Right renal cortex interstitium (tissue), 3 donors: ENCODE data around the gene OBP2B. TPM values are rescaled to one million over a fixed set of nuclear protein-coding genes. Genes with fewer than 3 reads are reported as not detected.

ENCODE experiments used
- DNase-seq, 3 donors: peaks; one replicate each; pipeline ENCODE4 v3.0.0-alpha.2; 2013; ENCODE audit warnings: low read depth in 3 of 3, low spot score in 2 of 3
- polyA plus RNA-seq, 3 donors: library from polyadenylated mRNA; unstranded; fragments of 120-200 nt; gene quantifications; one replicate each; pipeline ENCODE4 v1.2.1, GENCODE V29; 2013; ENCODE audit not compliant: insufficient read length in 3 of 3

The OBP2B gene
- polyA plus RNA-seq, 3 donors, result 0.64 TPM; not detected in 2

GRCh38 chr9:133202688-133203453 is 6.2 kb downstream of the OBP2B start:
- DNase-seq, result no peak

DNA sequence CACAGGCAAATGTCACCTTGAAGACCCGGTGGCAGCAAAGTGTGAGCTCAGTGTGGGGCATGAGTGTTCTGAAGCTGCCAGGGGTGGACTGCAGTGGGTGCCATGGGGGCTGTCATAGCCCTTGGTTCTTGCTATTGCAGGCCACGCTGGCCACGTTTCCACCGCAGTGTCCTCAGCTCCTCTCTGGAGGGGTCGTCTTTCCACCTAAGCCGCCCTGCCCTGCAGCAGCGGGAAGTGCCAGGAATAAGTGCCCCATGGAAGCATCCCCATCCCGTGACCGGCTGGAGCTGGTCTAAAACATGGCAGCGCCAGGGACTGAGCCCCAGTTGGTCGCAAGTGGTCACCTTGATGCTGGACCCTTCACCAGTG is 6.9 kb downstream of the OBP2B start:
- no peak for DNase-seq

GRCh38 chr9:133201424-133202144 is 7.5 kb downstream of the OBP2B start:
- DNase-seq, result no peak

GRCh38 chr9:133200631-133201030 is 8.4 kb downstream of the OBP2B start:
- DNase-seq, result no peak

DNA sequence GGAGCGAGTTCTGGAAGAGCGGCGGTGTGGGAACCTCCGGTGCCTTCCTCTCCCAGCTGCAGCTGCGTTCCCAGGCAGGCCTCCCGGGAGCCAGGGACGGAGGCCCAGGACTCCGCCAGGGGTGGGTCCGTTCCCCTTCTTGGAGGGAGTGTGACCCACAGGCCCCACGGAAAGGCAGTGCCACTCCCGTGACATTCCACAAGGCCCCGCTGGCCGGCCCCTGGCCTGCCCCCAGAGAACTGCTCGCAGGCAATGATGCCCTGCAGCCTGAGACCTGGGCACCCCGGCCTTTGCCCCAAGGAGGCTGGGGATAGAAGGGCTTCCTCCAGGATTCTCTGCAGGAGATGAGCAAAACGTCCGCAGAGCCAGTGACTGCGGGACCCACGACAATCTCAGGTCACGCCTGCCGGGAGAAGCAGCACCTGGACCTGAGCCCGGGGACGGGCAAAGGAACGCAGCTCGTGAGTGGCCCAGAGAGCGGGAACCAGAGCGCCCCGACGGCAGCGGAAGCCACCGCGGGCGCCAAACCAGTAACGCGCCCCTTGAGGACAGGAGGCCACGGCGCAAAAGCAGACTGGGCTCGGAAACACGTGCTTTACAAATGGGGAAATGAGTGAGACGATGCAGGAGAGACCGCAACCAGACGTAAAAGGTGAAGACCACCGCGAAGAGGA is 9.3 kb downstream of the OBP2B start:
- DNase-seq, result peak in 1 of 3 donors; percentile 8

GRCh38 chr9:133195029-133195428 is 14.0 kb downstream of the OBP2B start:
- DNase-seq, result no peak

DNA sequence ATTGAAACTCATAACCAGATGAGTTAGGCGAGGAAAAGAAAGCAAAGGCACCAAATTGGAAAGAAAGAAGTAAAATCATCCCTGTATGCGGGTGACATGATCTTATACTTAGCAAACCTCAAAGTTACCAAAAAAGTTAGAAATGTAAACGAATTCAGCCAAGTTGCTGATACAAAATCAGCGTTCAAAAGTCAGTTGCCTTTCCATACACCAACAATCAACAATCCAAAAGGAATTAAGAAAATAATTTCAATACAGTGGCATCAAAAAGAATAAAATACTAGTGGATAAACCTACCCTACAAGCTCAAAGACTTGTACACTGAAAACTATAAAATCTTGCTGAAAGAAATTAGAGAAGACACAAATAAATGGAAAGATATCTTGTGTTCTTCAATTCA is 14.5 kb downstream of the OBP2B start:
- no peak for DNase-seq

DNA sequence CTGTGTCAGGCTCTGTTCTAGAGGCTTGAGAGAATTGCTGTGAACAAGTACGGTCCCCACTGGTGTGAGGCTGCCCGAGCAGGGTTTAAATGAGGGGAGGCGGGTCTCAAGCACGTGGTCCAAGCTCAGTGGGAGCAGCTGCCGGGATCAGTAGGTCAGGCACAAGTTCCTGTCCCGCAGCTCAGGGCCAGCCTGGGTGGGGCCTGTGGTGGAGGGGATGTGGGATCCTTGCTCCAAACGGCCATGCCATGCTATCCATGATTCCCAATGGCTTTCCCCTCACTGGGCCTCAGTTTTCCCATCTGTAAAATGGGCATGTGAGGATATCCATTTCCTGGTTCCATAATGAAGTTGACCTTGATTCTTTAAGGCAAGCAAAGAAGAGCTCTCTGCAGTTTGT is 17.1 kb downstream of the OBP2B start:
- DNase-seq, result no peak

GRCh38 chr9:133189826-133190225 is 19.2 kb downstream of the OBP2B start:
- DNase-seq, result no peak

DNA sequence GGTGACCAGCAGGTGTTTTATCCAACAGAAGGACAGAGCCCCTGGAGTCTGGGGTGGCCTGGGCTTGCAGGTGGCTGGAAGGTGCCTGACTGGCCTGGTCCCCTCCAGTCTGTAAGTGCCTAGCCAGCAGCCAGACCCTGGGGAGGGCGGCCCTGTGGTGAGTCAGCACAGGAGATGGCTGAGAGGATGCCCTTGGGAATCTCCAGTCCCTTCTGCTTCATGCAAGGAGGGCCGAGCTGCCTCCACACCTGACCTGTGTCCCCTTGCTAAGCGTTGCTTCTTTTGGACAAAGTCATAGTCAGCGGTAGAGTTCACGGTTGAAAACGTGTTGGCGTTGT is 20.2 kb downstream of the OBP2B start:
- no peak for DNase-seq

DNA sequence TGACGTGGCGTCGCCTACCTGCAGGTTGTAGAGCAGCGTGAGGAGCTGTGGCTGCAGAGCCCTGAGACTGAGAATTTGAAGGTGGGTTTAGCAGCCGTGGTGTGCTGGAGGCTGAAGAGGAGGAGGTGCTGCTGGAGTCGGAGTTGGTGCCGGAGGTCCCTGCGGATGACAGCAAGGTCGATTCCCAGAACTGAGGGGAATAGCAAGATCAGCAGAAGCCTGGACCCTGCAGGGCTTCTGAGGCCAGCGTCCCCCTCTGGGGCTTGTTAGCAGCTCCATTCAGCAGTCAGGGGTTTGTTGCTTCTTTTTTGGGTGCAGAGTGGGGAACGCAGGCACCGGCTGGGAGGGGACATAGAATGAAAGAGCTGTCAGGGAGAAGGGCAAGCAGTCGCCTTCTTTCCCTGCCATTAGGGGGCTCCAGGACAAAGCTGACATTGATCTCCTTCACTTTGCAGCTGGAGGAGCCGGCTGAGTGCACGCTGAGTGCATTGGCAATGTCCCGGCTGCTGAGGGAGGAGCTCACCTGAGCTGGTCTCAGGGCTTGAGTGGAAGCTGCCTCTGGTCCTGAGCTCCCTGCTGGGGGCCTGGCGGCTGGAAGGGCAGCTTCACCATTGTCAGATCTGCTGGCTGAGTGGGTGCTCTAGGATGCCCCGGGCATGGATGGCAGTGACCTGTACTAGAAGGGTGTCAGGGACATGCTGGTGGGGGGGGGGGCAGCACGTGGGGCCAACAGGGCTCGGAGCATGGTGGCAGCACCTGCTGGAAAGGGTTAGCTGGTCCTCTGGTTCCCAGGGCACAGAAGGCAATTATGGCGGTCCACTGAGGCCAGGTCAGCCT is 20.8 kb downstream of the OBP2B start:
- no peak for DNase-seq

DNA sequence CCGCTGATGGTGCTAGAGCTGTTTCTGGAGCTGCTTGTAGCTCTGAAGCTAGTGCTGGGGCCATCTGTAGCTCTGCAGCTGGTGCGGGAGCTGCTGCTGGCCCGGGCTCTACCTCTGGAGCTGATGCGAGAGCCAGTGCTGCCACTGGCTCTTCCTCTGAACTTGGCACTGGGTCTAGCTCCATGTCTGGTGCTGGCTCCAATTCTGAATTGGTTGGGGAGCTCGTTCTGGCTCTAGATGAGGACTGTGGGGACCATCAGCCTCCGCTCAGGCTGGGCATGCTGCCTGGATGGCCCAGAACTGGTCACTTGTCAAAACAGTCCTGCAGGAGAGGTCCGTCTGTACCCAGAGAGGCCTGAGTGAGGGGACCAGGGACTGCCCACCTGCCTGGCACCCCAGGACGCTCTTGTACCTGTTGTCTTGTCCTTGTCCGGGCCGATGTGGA is 21.5 kb downstream of the OBP2B start:
- no peak for DNase-seq

DNA sequence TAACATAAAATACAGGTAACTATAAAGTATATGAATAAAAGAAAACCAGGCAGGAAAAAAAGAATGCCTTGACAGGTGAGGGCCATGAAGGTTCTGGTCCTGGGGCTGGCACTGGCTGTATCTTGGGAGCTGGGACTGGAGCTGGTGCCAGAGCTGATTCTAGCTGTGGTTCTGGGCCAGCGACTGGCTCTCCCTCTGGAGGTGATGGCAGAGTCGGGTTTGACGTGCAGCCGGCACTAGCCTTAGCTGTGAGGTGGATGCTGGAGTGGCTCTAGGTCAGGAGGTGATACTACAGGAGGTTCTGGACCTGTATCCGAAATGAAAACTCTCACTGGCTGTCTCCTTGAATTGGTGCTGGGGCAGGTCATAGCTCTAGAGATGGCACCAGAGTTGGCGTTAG is 22.3 kb downstream of the OBP2B start:
- no peak for DNase-seq

GRCh38 chr9:133184971-133185370 is 24.1 kb downstream of the OBP2B start:
- DNase-seq, result no peak

DNA sequence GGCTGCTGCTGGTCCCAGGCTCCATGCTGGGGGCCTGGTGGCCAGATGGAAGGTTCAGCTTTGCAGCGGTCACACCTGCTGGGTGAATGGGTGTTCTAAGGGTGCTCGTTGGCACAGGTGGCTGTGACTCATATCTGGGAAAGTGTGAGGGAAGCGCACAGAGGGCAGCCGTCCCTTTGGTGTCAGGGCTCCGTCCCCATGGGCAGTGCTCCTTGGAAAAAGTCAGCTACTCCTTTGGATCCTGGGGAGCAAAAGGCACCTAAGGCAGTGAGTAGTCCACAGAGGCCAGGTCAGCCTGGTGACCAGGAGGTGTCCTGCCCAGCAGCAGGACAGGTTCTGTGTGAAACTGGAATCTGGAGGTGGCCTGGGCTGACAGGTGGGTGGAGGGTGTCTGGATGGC is 26.9 kb downstream of the OBP2B start:
- DNase-seq, result no peak

- no peak for DNase-seq
Observed at GRCh38 chr9:133181561-133181960, 27.5 kb downstream of the OBP2B start.

DNA sequence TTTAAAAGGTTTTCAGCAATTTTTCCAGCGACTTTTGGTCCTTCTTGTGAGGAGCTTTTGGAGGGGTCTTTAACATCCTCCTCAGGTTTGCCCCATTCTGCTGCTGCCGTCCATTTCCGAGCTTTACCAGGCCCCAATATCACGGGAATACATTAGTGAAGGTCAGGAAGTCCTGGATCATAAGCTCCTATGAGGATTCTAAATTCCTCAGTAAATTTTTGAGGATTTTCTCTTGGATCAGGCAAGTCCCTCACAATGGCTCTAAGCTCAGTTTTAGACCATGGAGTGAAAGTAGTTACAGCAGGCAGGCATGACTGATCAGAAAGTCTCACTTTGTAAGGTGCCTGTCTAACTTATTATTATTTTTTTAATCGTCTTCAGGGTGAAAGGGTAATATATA is 28.1 kb downstream of the OBP2B start:
- no peak for DNase-seq

DNA sequence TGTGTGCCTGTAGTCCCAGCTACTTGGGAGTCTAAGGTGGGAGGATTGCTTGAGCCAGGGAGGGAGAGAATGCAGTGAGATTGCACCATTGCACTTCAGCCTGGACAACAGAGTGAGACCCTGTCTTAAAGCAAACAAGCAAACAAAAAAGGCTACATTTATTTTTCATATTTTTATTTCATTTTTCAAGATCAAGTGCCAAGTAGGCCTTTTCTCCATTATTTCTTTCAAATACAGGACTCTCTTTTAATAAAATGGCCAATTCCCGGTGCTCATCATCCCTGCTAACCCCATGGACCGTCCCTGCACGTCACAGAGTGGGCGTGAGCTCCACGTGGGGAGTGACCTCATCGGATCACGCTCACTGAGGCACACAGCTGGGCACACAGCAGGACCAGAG is 36.0 kb downstream of the OBP2B start:
- no peak for DNase-seq

- DNase-seq, result no peak
Observed at GRCh38 chr9:133171161-133171961, 37.7 kb downstream of the OBP2B start.

GRCh38 chr9:133170716-133171115 is 38.3 kb downstream of the OBP2B start:
- no peak for DNase-seq
